Mucosa of stomach (tissue), 1 donor: ENCODE results near the gene GFPT2.

Experiments used
- H3K27me3 ChIP-seq: one replicate; pipeline ENCODE4 v1.7.0; 2013; ENCODE audit warnings: mild to moderate bottlenecking, low read length; ENCODE audit not compliant: control insufficient read depth, insufficient read depth
- H3K36me3 ChIP-seq: one replicate; pipeline ENCODE4 v1.7.0; 2013; ENCODE audit warnings: low read length; ENCODE audit not compliant: control insufficient read depth, insufficient read depth
- H3K4me1 ChIP-seq: one replicate; pipeline ENCODE4 v1.7.0; 2013; ENCODE audit warnings: mild to moderate bottlenecking, low read length; ENCODE audit not compliant: control insufficient read depth, insufficient read depth
- H3K4me3 ChIP-seq: one replicate; pipeline ENCODE4 v1.7.0; 2013; ENCODE audit warnings: low read length
- H3K9ac ChIP-seq: one replicate; pipeline ENCODE4 v1.7.0; 2013; ENCODE audit warnings: mild to moderate bottlenecking, low read length, moderate library complexity
- H3K9me3 ChIP-seq: one replicate; pipeline ENCODE4 v1.7.0; 2013; ENCODE audit warnings: mild to moderate bottlenecking, low read length, moderate library complexity; ENCODE audit not compliant: control insufficient read depth
- donor health status: Pancreatic carcinoma.

Gene GFPT2

DNA sequence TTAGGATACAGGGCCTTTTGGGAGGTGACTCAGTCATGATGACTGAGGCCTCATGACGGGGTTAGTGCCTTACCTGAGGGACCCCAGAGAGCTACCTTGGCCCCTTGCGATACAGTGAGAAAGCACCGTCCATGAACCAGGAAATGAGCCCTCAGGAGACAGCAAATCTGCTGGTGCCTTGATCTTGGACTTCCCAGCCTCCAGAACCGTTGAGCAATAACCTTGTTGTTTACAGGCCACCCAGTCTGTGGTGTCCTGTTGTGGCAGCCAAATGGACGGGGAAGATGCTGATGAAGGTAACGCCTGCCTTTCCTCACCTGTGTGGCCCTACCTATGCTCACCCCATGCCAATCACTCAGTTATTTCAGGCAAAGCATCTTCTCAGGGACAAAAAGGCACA, 5.6 kb upstream of the GFPT2 start:
- no peaks in the 10 kb centered on the region for H3K9me3 ChIP-seq
- no peak overlapping the region for H3K9ac ChIP-seq
- H3K4me1 ChIP-seq = no peaks in the 10 kb centered on the region

DNA sequence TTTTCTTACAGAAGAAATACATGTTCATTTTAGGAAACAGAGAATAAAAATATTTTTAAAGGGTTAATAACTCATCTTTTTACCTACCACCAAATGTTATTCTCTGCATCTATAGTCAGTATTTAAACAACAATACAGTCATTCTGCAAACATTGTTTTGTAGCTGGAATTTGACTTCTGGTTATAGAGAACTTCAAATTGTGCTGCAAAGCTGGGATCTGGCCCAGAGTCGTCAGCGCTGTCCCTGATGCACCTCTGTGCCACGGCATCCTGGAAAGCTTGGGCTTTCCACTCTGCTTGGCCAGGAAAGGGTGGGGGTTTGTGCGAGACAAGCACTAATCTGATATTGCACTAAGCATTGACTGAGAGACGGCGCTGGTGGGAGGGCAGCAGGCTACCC, 5.0 kb upstream of the GFPT2 start:
- Histone ChIP-seq H3K4me1 (no peaks in the 10 kb centered on the region), H3K27me3 (peaks cover 19% of the 10 kb centered on the region), H3K36me3 (no peaks in the 10 kb centered on the region), H3K9ac (no peak overlapping the region), H3K4me3 (no peak overlapping the region), H3K9me3 (no peaks in the 10 kb centered on the region)

More for the DNA sequence above, 5.6 kb upstream of the GFPT2 start:
- Histone ChIP-seq H3K27me3 (peaks cover 14% of the 10 kb centered on the region), H3K4me3 (no peak overlapping the region), H3K36me3 (no peaks in the 10 kb centered on the region)

DNA sequence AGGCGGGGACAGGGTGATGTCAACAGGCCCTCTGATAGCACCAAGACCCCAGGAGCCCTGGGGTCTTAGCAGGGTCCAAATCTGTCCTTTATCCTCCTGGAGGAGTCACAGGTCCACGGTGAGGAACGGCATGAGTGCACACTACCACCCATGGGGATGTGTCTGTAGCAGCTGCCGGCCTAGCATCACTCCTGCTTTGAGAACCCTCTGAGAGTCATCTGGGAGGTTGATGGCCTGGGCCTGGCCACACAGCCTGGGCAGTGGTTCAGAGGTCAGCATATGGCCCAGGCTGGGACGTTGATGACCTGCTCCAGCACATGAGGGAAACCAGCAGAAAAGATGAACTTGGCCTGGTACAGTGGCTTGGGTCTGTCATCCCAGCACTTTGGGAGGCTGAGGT, 1.8 kb upstream of the GFPT2 start:
- H3K9ac ChIP-seq = no peak overlapping the region
- no peaks in the 10 kb centered on the region for H3K9me3 ChIP-seq
- no peaks in the 10 kb centered on the region for H3K4me1 ChIP-seq
- peaks cover 44% of the 10 kb centered on the region for H3K27me3 ChIP-seq
- no peak overlapping the region for H3K4me3 ChIP-seq
- no peaks in the 10 kb centered on the region for H3K36me3 ChIP-seq

- Histone ChIP-seq H3K27me3 (peaks cover 44% of the 10 kb centered on the region), H3K4me1 (no peaks in the 10 kb centered on the region), H3K9me3 (no peaks in the 10 kb centered on the region), H3K4me3 (no peak overlapping the region), H3K36me3 (no peaks in the 10 kb centered on the region), H3K9ac (no peak overlapping the region)
Measured at GRCh38 chr5:180353980-180354452, 880 bp upstream of the GFPT2 start.

DNA sequence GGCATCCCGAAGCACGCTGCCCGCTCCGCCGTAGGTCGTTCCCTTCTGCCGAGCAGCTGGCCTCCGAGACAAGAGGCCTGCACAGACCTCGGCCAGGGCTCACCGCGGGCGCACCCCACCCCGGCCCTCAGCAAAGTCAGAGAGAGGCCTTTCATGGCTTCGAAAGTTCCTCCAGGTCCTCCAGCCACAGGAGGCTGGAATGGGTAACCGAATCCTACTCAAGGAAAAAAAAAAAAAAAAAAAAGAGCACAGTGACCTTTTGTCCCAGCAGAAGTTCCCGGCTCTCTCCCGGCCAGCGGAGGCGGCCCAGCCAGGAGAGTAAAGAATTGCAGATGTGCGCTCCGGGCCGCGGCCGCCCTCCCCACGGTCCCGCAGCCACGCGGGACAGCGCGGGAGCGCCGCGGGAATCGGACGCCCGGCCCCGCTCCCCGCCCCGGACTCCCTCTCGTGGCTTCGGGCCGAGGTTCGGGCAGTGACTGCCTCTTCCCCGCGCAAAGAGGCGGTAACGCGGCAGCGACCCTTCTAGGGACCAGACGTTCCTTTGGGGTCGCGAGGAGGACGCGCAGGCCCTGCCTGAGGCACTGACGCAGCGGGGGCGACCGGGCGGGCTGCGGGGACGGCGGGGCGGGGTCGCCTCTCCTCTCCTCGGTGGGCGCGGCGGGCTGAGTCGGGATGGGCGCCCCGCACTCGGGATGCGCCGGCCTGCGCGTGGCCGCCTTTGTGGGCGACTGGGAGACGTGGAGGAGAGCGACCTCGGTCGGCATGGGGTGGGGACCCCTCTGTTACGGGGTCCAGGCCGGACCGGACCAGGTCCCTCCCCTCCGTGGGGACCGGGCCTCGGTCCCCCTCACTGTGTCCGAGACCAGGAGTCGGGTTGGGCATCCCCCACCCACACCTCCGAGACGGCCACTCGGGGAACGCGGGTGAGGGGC, 754 bp downstream of the GFPT2 start:
- no peak overlapping the region for H3K4me3 ChIP-seq
- H3K9ac ChIP-seq = no peak overlapping the region
- H3K36me3 ChIP-seq = no peaks in the 10 kb centered on the region
- H3K4me1 ChIP-seq = no peaks in the 10 kb centered on the region
- H3K9me3 ChIP-seq = no peaks in the 10 kb centered on the region
- peaks cover 44% of the 10 kb centered on the region for H3K27me3 ChIP-seq

GRCh38 chr5:180350711-180351465, 2.2 kb downstream of the GFPT2 start:
- H3K36me3 ChIP-seq = no peaks in the 10 kb centered on the region
- no peak overlapping the region for H3K9ac ChIP-seq
- no peak overlapping the region for H3K4me3 ChIP-seq
- peaks cover 44% of the 10 kb centered on the region for H3K27me3 ChIP-seq
- no peaks in the 10 kb centered on the region for H3K4me1 ChIP-seq
- H3K9me3 ChIP-seq = no peaks in the 10 kb centered on the region

DNA sequence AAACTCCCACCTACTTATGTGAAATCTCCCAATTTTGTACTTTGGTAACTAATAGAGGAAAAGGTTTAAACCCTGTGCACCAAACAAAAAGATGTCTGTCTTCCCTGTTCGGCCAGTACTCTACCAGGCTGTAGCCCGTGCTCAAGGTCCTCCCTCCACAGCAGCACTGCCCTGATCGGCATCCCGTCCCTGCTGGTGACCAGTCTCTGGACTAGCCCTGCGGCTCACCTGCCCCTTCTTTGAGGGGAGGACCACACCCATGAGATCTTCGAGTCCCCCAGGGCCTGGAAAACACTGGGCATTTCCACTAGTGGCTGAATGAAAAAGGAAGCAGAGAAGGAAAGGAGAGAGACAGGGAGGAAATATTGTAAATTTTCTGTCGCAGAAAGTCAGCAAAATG, 2.8 kb downstream of the GFPT2 start:
- H3K36me3 ChIP-seq = no peaks in the 10 kb centered on the region
- H3K9me3 ChIP-seq = no peaks in the 10 kb centered on the region
- no peak overlapping the region for H3K9ac ChIP-seq
- H3K4me1 ChIP-seq = no peaks in the 10 kb centered on the region
- H3K27me3 ChIP-seq = peaks cover 44% of the 10 kb centered on the region
- H3K4me3 ChIP-seq = no peak overlapping the region

DNA sequence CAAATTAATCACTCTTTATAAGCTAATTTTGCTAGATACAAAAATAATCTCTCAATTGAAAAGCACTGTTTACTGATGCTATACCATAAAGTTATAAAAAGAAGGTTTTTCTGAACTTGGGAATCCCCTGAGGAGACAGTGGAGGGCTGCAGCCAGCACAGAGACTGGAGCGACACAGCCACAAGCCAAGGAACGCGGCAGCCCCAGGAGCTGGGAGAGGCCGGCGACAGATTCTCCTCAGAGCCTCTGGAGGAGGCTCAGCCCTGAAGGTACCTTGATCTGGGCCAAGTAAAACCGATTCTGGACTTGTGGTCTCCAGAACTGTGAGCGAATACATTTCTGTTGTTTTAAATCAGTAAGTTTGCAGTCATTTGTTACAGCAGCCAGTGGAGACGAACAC, 3.7 kb downstream of the GFPT2 start:
- Histone ChIP-seq H3K9ac (no peak overlapping the region), H3K4me1 (no peaks in the 10 kb centered on the region)

GRCh38 chr5:180348336-180348735, 4.8 kb downstream of the GFPT2 start:
- Histone ChIP-seq H3K36me3 (no peaks in the 10 kb centered on the region), H3K4me3 (no peak overlapping the region), H3K4me1 (no peaks in the 10 kb centered on the region), H3K27me3 (peaks cover 26% of the 10 kb centered on the region), H3K9me3 (no peaks in the 10 kb centered on the region), H3K9ac (no peak overlapping the region)

More for the DNA sequence above, 3.7 kb downstream of the GFPT2 start:
- Histone ChIP-seq H3K36me3 (no peaks in the 10 kb centered on the region), H3K9me3 (no peaks in the 10 kb centered on the region), H3K27me3 (peaks cover 36% of the 10 kb centered on the region), H3K4me3 (no peak overlapping the region)

- Histone ChIP-seq H3K9me3 (no peaks in the 10 kb centered on the region), H3K27me3 (peaks cover 23% of the 10 kb centered on the region), H3K4me1 (no peaks in the 10 kb centered on the region), H3K9ac (no peak overlapping the region), H3K4me3 (no peak overlapping the region), H3K36me3 (no peaks in the 10 kb centered on the region)
Measured at GRCh38 chr5:180347702-180348101, 5.4 kb downstream of the GFPT2 start.

DNA sequence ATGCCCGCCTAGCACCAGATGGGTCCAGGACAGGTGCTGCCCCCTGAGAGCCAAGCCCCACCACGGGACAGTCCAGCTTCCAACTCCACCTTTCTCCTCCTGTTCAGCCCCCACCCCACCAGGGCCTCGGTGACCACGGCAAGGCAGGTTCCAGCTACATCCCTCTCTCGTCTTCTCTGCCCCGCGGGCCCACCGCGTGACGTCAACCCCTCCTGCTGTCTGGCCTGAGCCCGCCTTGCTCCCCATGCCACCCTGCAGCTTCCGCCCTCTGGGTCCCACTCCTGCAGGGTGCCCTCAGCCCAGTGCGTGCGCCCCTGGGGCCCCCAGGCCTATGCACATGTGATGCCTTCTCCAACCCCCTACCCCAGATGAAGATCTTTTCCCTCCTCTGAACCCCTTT, 6.8 kb downstream of the GFPT2 start:
- Histone ChIP-seq H3K4me1 (no peaks in the 10 kb centered on the region), H3K9me3 (no peaks in the 10 kb centered on the region), H3K9ac (no peak overlapping the region), H3K4me3 (no peak overlapping the region), H3K27me3 (peaks cover 10% of the 10 kb centered on the region), H3K36me3 (no peaks in the 10 kb centered on the region)

DNA sequence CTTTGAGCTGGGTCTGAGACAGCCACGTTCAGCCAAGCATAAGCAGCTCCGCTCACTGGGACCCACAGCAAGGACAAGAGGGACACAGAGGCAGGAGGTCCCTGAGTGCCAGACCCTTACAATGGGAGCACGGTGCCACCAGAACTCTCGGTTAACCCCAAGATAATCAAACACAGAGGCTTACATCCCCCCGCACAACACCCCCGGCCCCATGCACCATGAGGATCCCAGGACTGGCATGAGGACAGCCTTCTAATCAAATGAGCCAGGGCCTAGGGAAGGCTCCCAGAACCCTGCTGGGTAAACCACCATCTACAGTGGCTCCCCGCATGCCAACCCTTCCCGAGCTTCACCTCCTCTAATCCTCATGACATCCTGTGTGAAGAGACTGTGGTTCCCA, 7.4 kb downstream of the GFPT2 start:
- Histone ChIP-seq H3K9ac (no peak overlapping the region), H3K4me1 (no peaks in the 10 kb centered on the region), H3K27me3 (peaks cover 8% of the 10 kb centered on the region), H3K9me3 (no peaks in the 10 kb centered on the region), H3K36me3 (no peaks in the 10 kb centered on the region), H3K4me3 (no peak overlapping the region)
